ENCODE results near the gene KATNAL1.

Gene KATNAL1

DNA sequence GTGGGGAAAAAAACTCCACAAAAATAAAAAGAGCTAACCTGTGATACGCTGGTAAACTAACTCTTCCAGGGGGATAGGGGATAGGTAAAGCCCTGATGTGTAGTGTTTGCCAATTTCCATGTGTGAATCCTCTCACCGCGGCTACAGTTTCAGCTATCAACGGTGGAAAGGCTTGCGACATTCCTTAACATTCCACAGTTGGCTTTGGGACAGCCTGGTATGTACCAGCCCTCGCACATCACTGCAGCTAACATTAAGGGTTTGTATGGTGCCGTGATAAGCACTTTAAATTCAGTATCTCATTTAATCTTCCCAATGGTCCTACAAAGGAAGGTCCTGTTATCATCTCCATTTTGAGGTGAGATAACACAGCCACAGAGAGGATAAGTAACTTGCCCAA is 112.4 kb downstream of the KATNAL1 start:
- no peak for DNase-seq (ENCODE audit: low spot score)
- TF ChIP-seq, protein P1, sequence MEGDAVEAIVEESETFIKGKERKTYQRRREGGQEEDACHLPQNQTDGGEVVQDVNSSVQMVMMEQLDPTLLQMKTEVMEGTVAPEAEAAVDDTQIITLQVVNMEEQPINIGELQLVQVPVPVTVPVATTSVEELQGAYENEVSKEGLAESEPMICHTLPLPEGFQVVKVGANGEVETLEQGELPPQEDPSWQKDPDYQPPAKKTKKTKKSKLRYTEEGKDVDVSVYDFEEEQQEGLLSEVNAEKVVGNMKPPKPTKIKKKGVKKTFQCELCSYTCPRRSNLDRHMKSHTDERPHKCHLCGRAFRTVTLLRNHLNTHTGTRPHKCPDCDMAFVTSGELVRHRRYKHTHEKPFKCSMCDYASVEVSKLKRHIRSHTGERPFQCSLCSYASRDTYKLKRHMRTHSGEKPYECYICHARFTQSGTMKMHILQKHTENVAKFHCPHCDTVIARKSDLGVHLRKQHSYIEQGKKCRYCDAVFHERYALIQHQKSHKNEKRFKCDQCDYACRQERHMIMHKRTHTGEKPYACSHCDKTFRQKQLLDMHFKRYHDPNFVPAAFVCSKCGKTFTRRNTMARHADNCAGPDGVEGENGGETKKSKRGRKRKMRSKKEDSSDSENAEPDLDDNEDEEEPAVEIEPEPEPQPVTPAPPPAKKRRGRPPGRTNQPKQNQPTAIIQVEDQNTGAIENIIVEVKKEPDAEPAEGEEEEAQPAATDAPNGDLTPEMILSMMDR (IDR thresholded peaks at IDR 0.05; ENCODE audit: extremely low read depth, missing control alignments): no peak

DNA sequence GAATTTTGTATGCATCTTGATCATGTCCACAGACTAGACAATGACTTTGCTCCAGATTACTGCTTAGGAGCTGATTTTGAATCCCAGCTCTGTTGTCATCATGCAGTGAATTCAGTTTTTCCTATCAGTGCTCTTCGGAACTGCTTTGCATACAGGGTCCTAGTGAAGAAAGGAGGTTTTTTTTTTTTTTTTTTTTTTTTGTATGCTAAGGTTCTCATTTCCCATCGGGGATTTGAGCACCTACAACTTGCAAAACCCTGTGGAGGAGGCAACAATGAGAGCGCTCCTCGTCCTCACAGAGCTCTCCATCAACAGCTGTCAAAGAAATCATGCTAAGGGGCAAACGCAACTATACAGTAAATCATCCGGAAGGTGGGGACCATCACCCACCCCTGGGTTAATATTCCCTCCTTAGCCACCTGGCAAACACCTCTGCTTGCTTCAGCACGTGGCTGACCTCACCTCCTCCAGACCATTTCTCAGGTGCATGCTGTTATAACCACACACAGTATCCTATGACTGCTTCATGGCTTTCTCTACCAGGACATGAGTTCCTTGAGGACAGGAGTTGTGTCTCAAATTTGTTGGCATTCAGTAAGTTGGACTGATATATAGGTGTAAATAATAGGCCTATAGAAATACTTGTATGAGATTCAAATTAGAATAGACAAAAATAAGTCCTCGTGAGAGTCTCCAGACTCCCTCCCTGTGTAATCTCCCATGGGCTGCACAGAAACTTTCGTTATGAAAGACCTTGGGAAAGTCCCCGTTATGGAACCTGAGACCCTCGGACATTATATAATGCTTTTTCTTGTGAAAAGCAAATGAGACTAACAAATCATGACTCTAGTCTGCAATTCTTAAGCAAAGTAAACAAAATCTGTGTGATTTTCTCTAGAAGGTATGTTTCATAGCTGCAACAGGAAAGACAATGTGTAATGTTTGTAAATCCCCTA is 113.8 kb downstream of the KATNAL1 start:
- TF ChIP-seq, protein P1 (IDR thresholded peaks at IDR 0.05; ENCODE audit: extremely low read depth, missing control alignments): no peak
- peak; percentile 27 for DNase-seq (ENCODE audit: low spot score)

DNA sequence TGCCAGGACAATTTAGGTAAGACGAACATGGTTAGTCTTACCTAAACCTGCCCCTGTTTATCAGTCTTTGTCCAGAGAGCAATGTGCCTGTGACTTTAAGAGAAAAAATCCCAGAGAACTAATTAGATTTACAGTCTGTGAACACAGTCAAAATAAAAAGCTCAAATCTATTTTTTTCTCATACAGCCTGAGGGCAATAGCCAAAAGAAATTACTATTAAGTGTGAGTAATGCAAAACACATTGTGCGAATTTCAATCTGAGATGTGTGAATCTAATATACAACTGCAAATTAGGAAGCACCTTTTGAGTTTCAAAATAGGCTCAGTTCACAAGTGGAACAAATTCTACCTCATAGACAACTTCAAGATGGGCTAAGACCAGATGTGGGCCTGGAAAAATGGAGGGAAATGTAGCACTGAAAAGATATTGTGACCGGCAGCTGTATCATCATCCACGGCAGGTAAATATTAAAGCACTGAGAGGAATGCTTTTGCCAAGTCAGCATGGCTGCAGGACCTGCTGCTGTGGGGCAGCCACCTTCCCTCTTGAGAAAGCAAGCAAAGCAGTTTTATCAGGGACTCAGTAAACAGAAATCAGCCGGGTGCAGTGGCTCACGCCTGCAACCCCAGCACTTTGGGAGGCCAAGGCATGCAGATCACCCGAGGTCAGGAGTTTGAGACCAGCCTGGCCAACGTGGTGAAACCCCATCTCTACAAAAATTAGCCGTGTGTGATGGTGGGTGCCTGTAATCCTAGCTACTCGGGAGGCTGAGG is 114.8 kb downstream of the KATNAL1 start:
- DNase-seq (ENCODE audit: low spot score): no peak
- TF ChIP-seq, protein P1 (IDR thresholded peaks at IDR 0.05; ENCODE audit: extremely low read depth, missing control alignments): no peak

DNA sequence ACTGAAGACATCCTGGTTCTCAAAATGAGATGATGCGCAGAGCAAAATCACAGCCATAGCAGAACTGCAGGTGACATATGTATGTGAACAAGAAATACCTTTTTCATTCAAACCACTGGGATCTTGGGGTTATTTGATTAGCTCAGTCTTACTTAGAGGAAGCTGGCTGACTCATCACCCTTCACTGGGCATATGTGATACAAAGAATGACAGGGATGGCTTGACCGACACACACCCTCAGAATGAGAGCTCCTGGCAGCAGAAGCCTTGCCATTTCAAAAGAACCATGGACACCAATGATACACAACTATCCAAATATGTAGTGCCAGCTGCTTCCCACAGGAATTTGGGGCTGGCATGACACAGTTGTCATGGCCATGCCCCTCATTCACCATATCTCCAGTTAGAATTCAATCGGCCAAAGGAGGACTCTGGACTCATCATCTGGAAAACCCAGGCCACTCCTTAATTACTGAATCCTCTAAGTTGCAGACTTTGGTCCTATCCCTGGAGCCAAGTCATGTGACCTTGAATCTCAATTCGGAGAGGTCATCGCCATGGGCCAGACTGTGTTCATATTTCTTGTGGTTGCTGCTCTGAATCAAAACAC is 115.8 kb downstream of the KATNAL1 start:
- DNase-seq (ENCODE audit: low spot score): no peak
- TF ChIP-seq, protein P1 (IDR thresholded peaks at IDR 0.05; ENCODE audit: extremely low read depth, missing control alignments): no peak

DNA sequence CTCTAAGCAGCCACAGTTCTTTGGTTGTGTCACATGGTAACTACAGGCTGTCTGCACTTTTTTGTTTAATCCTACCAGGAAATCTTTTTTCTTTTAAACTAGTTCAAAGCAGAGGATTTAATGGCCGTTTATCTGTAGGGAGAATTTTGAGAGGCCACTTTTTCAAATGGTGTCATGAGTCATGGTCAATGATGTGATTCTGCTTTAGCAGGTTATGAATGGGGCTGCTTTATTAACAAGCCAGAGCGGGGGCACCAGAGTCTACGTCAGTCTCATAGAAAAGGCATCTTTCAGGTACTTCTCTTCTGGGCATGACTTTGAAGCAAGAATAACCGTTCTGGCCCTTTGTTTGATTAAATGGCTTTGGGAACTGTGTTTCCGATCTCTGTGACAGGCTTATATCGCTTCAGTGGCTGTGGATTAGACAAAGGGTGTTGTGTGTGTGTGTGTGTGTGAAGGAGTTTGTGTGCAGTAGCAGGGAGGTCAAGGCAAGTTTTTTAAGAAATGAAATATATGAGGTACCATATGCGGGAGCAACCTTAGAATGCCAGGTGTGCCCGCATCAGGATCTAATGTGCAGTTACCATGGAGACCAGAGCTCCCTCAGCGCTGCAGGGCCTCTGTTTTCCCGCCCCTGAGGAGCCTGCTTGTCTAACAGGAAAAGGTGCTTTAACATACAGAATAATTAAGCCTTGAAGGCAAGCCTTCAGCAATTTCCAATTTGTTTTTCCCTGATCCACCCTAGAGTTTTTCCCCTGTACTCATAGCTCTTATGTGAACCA is 120.5 kb downstream of the KATNAL1 start:
- no peak for DNase-seq (ENCODE audit: low spot score)
- TF ChIP-seq, protein P1 (IDR thresholded peaks at IDR 0.05; ENCODE audit: extremely low read depth, missing control alignments): no peak

DNA sequence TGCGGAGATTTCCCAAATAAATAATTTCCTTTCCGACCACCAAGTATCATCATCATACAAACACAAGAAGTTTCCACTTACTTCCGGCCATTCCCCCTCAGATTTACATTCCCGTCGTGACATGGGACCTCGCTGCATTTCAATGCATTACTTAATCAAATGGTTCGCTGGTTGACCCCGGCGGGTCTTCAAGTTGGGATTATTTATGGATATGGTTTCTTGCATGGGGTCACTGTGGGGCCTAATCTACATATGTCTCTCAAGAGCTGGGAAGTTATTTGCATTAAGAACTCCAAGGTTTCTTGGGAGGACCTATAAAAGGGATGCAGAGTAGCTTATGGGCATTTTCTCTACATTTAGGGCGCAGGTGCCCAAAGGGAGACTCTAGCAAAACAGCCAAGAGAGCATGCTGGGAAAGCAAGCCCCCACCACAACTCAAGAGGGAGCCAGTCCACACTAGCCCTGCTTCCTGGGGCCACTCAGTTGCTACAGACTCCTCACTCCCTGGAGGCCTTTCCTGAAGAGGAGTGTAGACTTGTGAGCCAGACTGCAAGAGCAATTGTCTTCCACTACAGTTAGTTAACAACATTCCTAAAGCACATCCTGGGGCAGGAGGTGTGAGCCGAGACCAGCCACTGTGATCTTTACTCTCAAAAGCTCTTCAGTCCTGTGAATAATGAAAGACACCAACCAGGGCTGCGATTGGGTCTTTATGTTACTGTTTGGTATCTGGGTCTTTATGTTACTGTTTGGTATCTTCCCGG is 125.3 kb downstream of the KATNAL1 start:
- TF ChIP-seq, protein P1 (IDR thresholded peaks at IDR 0.05; ENCODE audit: extremely low read depth, missing control alignments): no peak
- no peak for DNase-seq (ENCODE audit: low spot score)
